Endothelial cell of umbilical vein (primary cell): Measurements from ENCODE around the gene UPP1. TPM values are rescaled to one million over a fixed set of nuclear protein-coding genes. Genes with fewer than 3 reads are reported as not detected.
"Not testable (repeated sequence)": the region's sequence is repeated elsewhere in the genome, so short reads cannot be mapped to it uniquely, and the experiment has no call there.

Experiments used
- BruUV-seq: library from RNA; stranded (reverse); fragments of 400-500 nt; replicated peaks from 2 replicates; lab custom pipeline; 2021; lab: Mats Ljungman, UMichigan
- CTCF ChIA-PET: fragments of 300-600, 350-600 bp; sonication (Branson Sonifier 250); formaldehyde crosslinking; loops from one replicate; lab custom pipeline; 2021; ENCODE audit warnings: antibody characterized with exemption, inconsistent platforms; lab: Charles Lee
- POLR2A ChIA-PET: fragments of 300-600, 350-600 bp; sonication (Branson Sonifier 250); formaldehyde crosslinking; loops from one replicate; lab custom pipeline; 2021; ENCODE audit warnings: antibody characterized with exemption, inconsistent platforms; lab: Charles Lee
- DNase-seq: peaks from one replicate; pipeline ENCODE4 v3.0.0-alpha.2; 2011; ENCODE audit warnings: low read depth, low spot score
- FAIRE-seq: peaks from 2 replicates; lab custom pipeline; 2011; peaks lifted over from hg19 to GRCh38; lab: Jason Lieb, UNC
- H2AFZ ChIP-seq: 2 replicates; pipeline ENCODE4 v1.6.0; 2012; ENCODE audit warnings: low read depth, low read length, control low read depth, inconsistent platforms
- H3K27ac ChIP-seq: 2 replicates; pipeline ENCODE4 v1.5.1; 2011; ENCODE audit warnings: low read depth, mild to moderate bottlenecking, control low read depth, low read length, moderate library complexity; ENCODE audit not compliant: insufficient read depth
- H3K27me3 ChIP-seq, 2 experiments: 2 replicates each; pipeline versions ENCODE4 v1.6.0 to v1.6.1; 2011; ENCODE audit warnings: low read length in 2 of 2, mixed read lengths in 1 of 2; ENCODE audit not compliant: control insufficient read depth in 2 of 2, insufficient read depth in 2 of 2
- H3K36me3 ChIP-seq, 2 experiments: 2 replicates in 1 of 2; 3 replicates in 1 of 2; pipeline ENCODE4 v1.5.1; 2011; ENCODE audit warnings: low read length in 2 of 2, mild to moderate bottlenecking in 1 of 2, moderate library complexity in 1 of 2; ENCODE audit not compliant: control insufficient read depth in 2 of 2, insufficient read depth in 2 of 2; ENCODE audit errors: extremely low read depth in 1 of 2
- H3K4me1 ChIP-seq: 3 replicates; pipeline ENCODE4 v1.5.1; 2011; ENCODE audit warnings: mild to moderate bottlenecking, low read length; ENCODE audit not compliant: control insufficient read depth, insufficient read depth; ENCODE audit errors: extremely low read depth
- H3K4me2 ChIP-seq: 2 replicates; pipeline ENCODE4 v1.6.1; 2011; ENCODE audit warnings: low read length, control low read depth, mixed read lengths; ENCODE audit not compliant: insufficient read depth
- H3K4me3 ChIP-seq, 3 experiments: fragments of 200-600 bp in 1 of 3; sonication (generic), shearing (Covaris generic) in 1 of 3; replicated peaks in 1 of 3; 2 replicates each; pipeline ENCODE4 v1.5.1; 2011 to 2016; ENCODE audit warnings: control low read depth in 3 of 3, low read length in 3 of 3, mild to moderate bottlenecking in 2 of 3, inconsistent platforms in 1 of 3, low read depth in 1 of 3, moderate library complexity in 1 of 3; ENCODE audit not compliant: insufficient read depth in 1 of 3
- H3K79me2 ChIP-seq: 2 replicates; pipeline ENCODE4 v1.6.0; 2012; ENCODE audit warnings: low read length, inconsistent platforms; ENCODE audit not compliant: control insufficient read depth, insufficient read depth
- H3K9ac ChIP-seq: replicated peaks from 2 replicates; pipeline ENCODE3; 2011; ENCODE audit warnings: low read length, control low read depth; ENCODE audit not compliant: insufficient read depth; ENCODE audit errors: extremely low read depth
- H3K9me1 ChIP-seq: replicated peaks from 3 replicates; pipeline ENCODE4 v1.6.0; 2011; ENCODE audit warnings: mild to moderate bottlenecking, low read length; ENCODE audit not compliant: control insufficient read depth, insufficient read depth; ENCODE audit errors: extremely low read depth
- H3K9me3 ChIP-seq: replicated peaks from 2 replicates; pipeline ENCODE4 v1.5.1; 2012; ENCODE audit warnings: low read length, inconsistent platforms; ENCODE audit not compliant: control insufficient read depth, insufficient read depth
- H4K20me1 ChIP-seq: replicated peaks from 2 replicates; pipeline ENCODE3; 2011; ENCODE audit warnings: mild to moderate bottlenecking, low read length; ENCODE audit not compliant: control insufficient read depth, insufficient read depth; ENCODE audit errors: extremely low read depth
- CTCF ChIP-seq, 2 donors: IDR thresholded peaks; 1 replicate in 1 of 2; 2 replicates in 1 of 2; pipeline ENCODE4 v1.5.1; 2011; ENCODE audit warnings: low read length in 2 of 2, mild to moderate bottlenecking in 2 of 2, moderate library complexity in 2 of 2, control low read depth in 1 of 2, inconsistent platforms in 1 of 2, low read depth in 1 of 2; ENCODE audit not compliant: insufficient read depth in 1 of 2; ENCODE audit errors: extremely low read depth in 1 of 2
- EZH2 ChIP-seq: IDR thresholded peaks from 2 replicates; pipeline ENCODE4 v1.6.1; 2012; ENCODE audit warnings: borderline replicate concordance, low read depth, mild to moderate bottlenecking, moderate library complexity, low read length, inconsistent platforms; ENCODE audit not compliant: severe bottlenecking
- FOS ChIP-seq: IDR thresholded peaks from 2 replicates; pipeline ENCODE4 v1.6.1; 2011; ENCODE audit warnings: mild to moderate bottlenecking, low read length, moderate library complexity, borderline replicate concordance; ENCODE audit not compliant: insufficient read depth
- GATA2 ChIP-seq: IDR thresholded peaks from 2 replicates; pipeline ENCODE4 v1.7.0; 2011; ENCODE audit warnings: low read depth, mild to moderate bottlenecking, moderate library complexity, mixed read lengths, low read length; ENCODE audit not compliant: insufficient read length, insufficient read depth
- JUN ChIP-seq: IDR thresholded peaks from 2 replicates; pipeline ENCODE4 v1.6.1; 2011; ENCODE audit warnings: borderline replicate concordance, low read depth; ENCODE audit not compliant: insufficient read length, insufficient read depth
- MAX ChIP-seq: IDR thresholded peaks from 2 replicates; pipeline ENCODE4 v1.6.1; 2011; ENCODE audit not compliant: insufficient read depth, insufficient read length
- MYC ChIP-seq: IDR thresholded peaks from one replicate; pipeline ENCODE4 v1.6.1; 2011; ENCODE audit warnings: mild to moderate bottlenecking, low read depth, low read length
- POLR2A ChIP-seq: IDR thresholded peaks from 2 replicates; pipeline ENCODE4 v1.6.1; 2012; ENCODE audit warnings: low read depth, mild to moderate bottlenecking, control low read depth, low read length
- POLR2AphosphoS5 ChIP-seq: IDR thresholded peaks from 2 replicates; pipeline ENCODE4 v1.6.1; 2012; ENCODE audit warnings: low read depth, mild to moderate bottlenecking, control low read depth, low read length, moderate library complexity; ENCODE audit not compliant: insufficient read depth
- dilution Hi-C: fragments of 300-500 bp; cut with MboI; formaldehyde crosslinking; loops from one replicate; pipeline ENCODE4 v1.15.0; 2019; ENCODE audit warnings: low sequenced_read_pairs; ENCODE audit not compliant: extremely low pct_ligation_motif_present
- intact Hi-C: fragments of 100-400 bp; cut with micrococcal nuclease; formaldehyde crosslinking; loops from one replicate; pipeline ENCODE4 v1.10.0; 2022
- polyA plus RNA-seq, 4 experiments: library from polyadenylated mRNA; depleted of rRNA in 3 of 4; stranded (reverse) in 3 of 4; unstranded in 1 of 4; fragments of >200 nt; gene quantifications; 2 replicates each; pipeline versions ENCODE4 v1.2.1 to v1.2.3, GENCODE V29; 2011 to 2012; ENCODE audit warnings: missing spikeins in 1 of 4
- total RNA-seq: library from RNA; stranded (reverse); gene quantifications from 2 replicates; pipeline ENCODE4 v1.2.3, GENCODE V29; 2021

Gene UPP1
- total and polyA plus RNA-seq, 2 donors (not counting 3 experiments of a cell fraction or from before 2014, with no cell fraction given): 60.7 to 66.0 TPM

- Histone ChIP-seq H3K4me2 (no peak overlapping the region), H2AFZ (no peak overlapping the region), H3K27ac (no peak overlapping the region), H3K9me3 (no peaks in the 10 kb centered on the region), H3K36me3 (no peaks in the 10 kb centered on the region), H3K9me1 (no peaks in the 10 kb centered on the region), H3K9ac (no peak overlapping the region), H3K4me1 (no peaks in the 10 kb centered on the region), H3K4me3 (no peak overlapping the region), H3K79me2 (no peaks in the 10 kb centered on the region), H3K27me3 (no peaks in the 10 kb centered on the region), H4K20me1 (no peaks in the 10 kb centered on the region)
- dilution Hi-C loops: no loop called here
- FAIRE-seq (no peak), DNase-seq (no peak)
- BruUV-seq: no TSS peak
- CTCF ChIA-PET: no interaction called here
- intact Hi-C loops: loop anchor here (10.0 kb wide), 1 partner anchor 853 kb away; no protein-coding TSS in a partner anchor
- no peak for TF ChIP-seq FOS
- no peak for TF ChIP-seq EZH2
- no peak for TF ChIP-seq CTCF (IDR thresholded peaks at IDR 0.05; ENCODE audit: extremely low read depth in 1 of 2, insufficient read depth in 1 of 2, low read depth in 1 of 2, low read length in 2 of 2)
- no peak for TF ChIP-seq JUN
- TF ChIP-seq MYC: no peak
- TF ChIP-seq POLR2A: no peak
- TF ChIP-seq GATA2: no peak
- TF ChIP-seq POLR2AphosphoS5: no peak
- no peak for TF ChIP-seq MAX
- POLR2A ChIA-PET: no interaction called here
Observed at GRCh38 chr7:48118041-48118440, 29.0 kb downstream of the UPP1 start.

GRCh38 chr7:48120536-48120935, 31.5 kb downstream of the UPP1 start:
- FAIRE-seq, H3K9ac ChIP-seq, H3K4me2 ChIP-seq, H3K4me1 ChIP-seq, H3K27ac ChIP-seq, intact Hi-C loops, H3K9me3 ChIP-seq, H3K27me3 ChIP-seq, H3K4me3 ChIP-seq, H3K9me1 ChIP-seq, dilution Hi-C loops, H2AFZ ChIP-seq, DNase-seq, H3K36me3 ChIP-seq, H4K20me1 ChIP-seq, BruUV-seq, POLR2A ChIA-PET, H3K79me2 ChIP-seq: not testable (repeated sequence)
- CTCF ChIA-PET: interaction anchor here (1.5 kb wide), 1 partner anchor 129 kb away, joined by 5 read pairs; no protein-coding TSS in a partner anchor
